Activated T-cell treated with anti-CD3 and anti-CD28 coated beads, Interleukin-2, amount 50 U/mL, for 4 hours (primary cell): Measurements from ENCODE around the gene RASAL2. TPM values are rescaled to one million over a fixed set of nuclear protein-coding genes. Genes with fewer than 3 reads are reported as not detected.
"Not testable (repeated sequence)": the region's sequence is repeated elsewhere in the genome, so short reads cannot be mapped to it uniquely, and the experiment has no call there.

Experiments
- ATAC-seq, 2 donors: fragments of 200-7000 bp; cut with Tn5 transposase; one replicate each; pipeline ENCODE4 v1.10.0; 2021
- DNase-seq: peaks from one replicate; pipeline ENCODE4 v3.0.0-alpha.2; 2020
- H3K27me3 Mint-ChIP-seq: one replicate; pipeline ENCODE4 v1.8.0; 2021; ENCODE audit warnings: low read depth, mixed read lengths
- H3K36me3 Mint-ChIP-seq: one replicate; pipeline ENCODE4 v1.8.0; 2022; ENCODE audit warnings: mixed read lengths; ENCODE audit not compliant: insufficient read depth
- H3K4me1 Mint-ChIP-seq: one replicate; pipeline ENCODE4 v1.8.0; 2021; ENCODE audit warnings: low read depth, mixed read lengths
- H3K4me3 Mint-ChIP-seq: one replicate; pipeline ENCODE4 v1.8.0; 2021; ENCODE audit warnings: mild to moderate bottlenecking, moderate library complexity, mixed read lengths
- H3K9me3 Mint-ChIP-seq: one replicate; pipeline ENCODE4 v1.8.0; 2021; ENCODE audit warnings: mixed read lengths
- total RNA-seq, 3 donors: library from RNA; stranded (reverse); gene quantifications; one replicate each; pipeline ENCODE4 v1.2.1, GENCODE V29; 2021

The RASAL2 gene
- total RNA-seq, 3 donors from 2014 or later = 0.03 to 0.15 (median 0.08) TPM

DNA sequence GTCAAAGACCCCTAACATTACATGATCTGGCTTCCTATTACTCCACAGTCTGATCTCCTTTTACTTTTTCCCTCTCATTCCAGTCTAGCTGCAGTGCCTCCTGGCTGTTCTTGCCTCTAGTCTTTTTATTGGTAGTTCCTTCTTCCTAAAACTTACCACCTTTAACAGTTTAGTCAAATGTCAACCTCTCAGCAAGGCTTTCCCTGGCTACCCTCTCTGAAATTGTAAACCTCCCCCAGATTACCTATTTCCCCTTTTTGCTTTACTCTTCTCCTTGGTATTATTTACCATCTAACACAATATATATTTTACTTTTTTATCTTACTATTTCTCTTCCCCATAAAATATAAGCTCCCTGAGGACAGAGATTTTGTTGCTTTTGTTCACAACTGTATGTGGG is 273.2 kb downstream of the RASAL2 start:
- Mint-ChIP-seq H3K4me3 (no peak overlapping the region), H3K36me3 (no peaks in the 10 kb centered on the region), H3K4me1 (no peaks in the 10 kb centered on the region), H3K27me3 (no peaks in the 10 kb centered on the region), H3K9me3 (no peaks in the 10 kb centered on the region)
- DNase-seq (no peak), ATAC-seq (no peak)

DNA sequence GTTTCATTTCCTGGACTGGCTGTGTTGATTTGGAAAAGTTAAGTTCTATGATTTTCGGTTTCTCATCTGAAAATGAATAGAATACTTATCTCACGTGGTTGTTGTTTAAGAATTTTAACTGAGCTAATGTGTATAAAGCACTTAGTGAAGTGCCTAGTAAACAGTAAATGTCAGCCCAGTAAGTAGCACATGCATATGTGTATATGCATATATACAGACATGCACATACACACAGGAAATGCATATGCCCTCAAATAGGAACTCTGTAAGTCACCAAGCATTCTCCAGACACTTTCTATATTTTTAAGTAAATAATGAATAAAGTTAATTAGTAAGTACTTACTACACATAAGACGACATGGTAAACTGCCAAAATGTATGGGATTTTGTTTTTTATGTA is 274.3 kb downstream of the RASAL2 start:
- Mint-ChIP-seq H3K27me3 (no peaks in the 10 kb centered on the region), H3K4me1 (no peaks in the 10 kb centered on the region), H3K9me3 (no peaks in the 10 kb centered on the region), H3K36me3 (no peaks in the 10 kb centered on the region), H3K4me3 (no peak overlapping the region)
- ATAC-seq = no peak
- DNase-seq = no peak

DNA sequence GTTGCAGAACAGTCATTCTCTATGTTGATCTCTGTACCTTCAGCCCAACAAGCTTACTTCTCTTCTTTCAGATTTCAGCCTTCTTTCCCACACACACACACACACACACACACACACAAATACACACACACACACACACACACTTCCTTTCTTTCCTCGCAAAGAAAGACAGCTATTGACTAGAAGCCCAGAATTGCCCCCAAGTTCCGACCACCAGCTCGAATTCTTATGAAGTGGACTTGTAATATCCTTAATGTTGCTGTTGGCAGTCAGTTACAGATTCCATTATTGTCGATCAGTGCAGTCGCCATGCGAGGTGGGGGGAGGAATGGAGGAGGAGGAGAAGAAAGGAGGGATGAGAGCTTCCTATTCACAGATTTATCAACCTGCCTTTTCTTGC is 277.3 kb downstream of the RASAL2 start:
- no peaks in the 10 kb centered on the region for H3K27me3 Mint-ChIP-seq
- no peak for ATAC-seq
- no peaks in the 10 kb centered on the region for H3K36me3 Mint-ChIP-seq
- no peaks in the 10 kb centered on the region for H3K9me3 Mint-ChIP-seq
- no peak for DNase-seq
- H3K4me1 Mint-ChIP-seq = no peaks in the 10 kb centered on the region
- no peak overlapping the region for H3K4me3 Mint-ChIP-seq

DNA sequence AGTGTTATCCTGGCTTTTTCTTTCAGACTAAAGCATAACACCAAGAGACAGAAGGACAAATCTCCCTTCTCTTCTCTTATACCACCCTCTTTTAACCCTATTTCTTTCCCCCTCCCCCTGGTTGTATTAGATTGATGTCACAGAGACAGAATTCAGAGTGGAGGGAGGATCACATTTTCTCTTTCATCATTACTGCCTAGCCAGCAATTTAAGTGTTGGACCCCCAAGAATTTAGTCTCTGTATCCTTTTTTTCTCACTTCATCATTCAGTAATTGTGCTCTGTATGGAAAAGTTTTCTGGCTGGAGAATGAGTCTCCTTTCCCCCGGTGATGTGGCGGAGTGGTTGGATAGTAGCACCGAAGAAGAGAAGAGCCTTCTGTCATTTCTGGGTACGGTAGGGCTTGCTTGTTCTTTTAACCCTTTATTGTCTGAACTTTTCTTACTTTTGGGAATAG is 278.1 kb downstream of the RASAL2 start:
- Mint-ChIP-seq H3K4me3 (no peak overlapping the region), H3K9me3 (no peaks in the 10 kb centered on the region), H3K4me1 (no peaks in the 10 kb centered on the region), H3K27me3 (no peaks in the 10 kb centered on the region), H3K36me3 (no peaks in the 10 kb centered on the region)
- ATAC-seq (no peak), DNase-seq (no peak)

DNA sequence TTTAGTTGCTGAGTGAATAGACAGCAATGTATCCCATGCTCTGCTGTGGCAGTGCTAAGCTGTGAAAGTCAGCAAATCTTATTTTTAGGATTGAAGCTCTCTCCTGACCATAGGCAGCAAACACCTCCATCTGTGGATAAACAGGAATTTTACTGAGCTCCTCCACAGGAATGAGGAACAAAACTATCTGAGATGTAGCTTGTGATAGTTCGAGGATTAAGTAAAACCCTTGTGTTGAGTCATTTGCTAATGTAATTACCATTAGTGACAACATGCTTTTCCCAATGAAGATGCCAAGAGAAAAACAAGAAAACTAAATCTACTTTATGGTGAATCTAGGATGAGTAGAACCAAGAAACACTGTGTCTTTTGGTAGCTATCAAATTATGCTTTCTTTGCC is 280.1 kb downstream of the RASAL2 start:
- DNase-seq (no peak), ATAC-seq (no peak)
- H3K4me1 Mint-ChIP-seq = no peaks in the 10 kb centered on the region
- no peaks in the 10 kb centered on the region for H3K9me3 Mint-ChIP-seq
- H3K27me3 Mint-ChIP-seq = no peaks in the 10 kb centered on the region
- no peaks in the 10 kb centered on the region for H3K36me3 Mint-ChIP-seq
- H3K4me3 Mint-ChIP-seq = no peak overlapping the region

DNA sequence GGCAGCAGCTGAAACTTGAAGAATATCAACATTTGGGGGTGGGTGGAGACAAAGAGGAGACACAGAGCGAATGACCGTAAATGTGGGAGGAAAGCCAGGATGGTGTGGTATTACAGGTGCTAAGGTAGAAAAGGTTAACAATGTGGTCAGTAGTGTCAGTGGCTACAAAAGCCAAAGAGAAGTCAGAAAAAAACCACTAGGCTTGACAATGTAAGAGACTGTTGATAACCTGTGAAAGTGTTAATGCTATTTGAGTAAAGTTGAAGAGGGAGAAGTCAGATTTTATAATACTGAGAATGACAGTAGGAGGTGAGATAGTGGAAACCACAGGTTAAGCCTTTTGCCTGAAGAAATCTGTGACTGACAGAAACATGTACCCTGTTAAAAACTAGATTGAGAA is 282.1 kb downstream of the RASAL2 start:
- H3K27me3 Mint-ChIP-seq = no peaks in the 10 kb centered on the region
- ATAC-seq = no peak
- no peaks in the 10 kb centered on the region for H3K9me3 Mint-ChIP-seq
- DNase-seq = no peak
- H3K4me1 Mint-ChIP-seq = no peaks in the 10 kb centered on the region
- H3K36me3 Mint-ChIP-seq = no peaks in the 10 kb centered on the region
- no peak overlapping the region for H3K4me3 Mint-ChIP-seq

DNA sequence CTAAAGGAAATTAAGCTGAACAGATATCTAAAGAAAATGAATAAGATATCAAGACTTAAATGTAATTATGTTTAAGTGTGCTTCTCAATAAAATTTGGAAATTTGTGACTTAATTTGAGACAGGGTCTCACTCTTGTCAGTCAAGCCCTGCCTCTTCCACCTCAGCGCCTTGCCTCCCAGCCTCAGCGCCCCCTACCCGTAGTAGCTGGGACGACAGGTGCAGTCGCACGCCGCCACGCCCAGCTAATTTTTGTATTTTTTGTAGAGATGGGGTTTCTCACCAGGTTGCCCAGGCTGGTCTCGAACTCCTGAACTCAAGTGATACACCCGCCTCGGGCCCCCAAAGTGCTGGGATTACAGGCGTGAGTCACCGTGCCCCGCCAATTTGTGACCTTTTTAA is 285.9 kb downstream of the RASAL2 start:
- ATAC-seq (no peak), DNase-seq (no peak)
- Mint-ChIP-seq H3K27me3 (no peaks in the 10 kb centered on the region), H3K4me1 (no peaks in the 10 kb centered on the region), H3K36me3 (no peaks in the 10 kb centered on the region), H3K4me3 (no peak overlapping the region), H3K9me3 (no peaks in the 10 kb centered on the region)

DNA sequence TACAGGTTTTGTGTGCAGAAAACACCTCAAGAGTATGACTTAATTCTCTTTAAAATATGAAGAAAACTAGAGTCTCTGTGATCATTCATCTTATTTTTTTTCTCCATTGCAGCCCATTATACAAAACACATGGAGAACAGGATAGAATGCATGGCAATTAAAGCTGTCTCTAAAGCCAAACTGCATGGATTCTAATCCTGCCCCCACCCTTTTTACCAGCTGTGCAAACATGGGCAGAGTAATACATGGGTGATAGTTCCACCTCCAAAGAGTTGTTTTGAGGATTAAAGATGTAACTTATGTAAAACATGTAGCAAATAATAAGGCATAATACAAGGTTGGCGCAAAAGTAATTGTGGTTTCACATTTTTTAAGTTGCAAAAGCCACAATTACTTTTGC is 288.5 kb downstream of the RASAL2 start:
- Mint-ChIP-seq H3K9me3 (no peaks in the 10 kb centered on the region), H3K36me3 (no peaks in the 10 kb centered on the region), H3K4me1 (no peaks in the 10 kb centered on the region), H3K4me3 (no peak overlapping the region), H3K27me3 (no peaks in the 10 kb centered on the region)
- DNase-seq = no peak
- no peak for ATAC-seq

DNA sequence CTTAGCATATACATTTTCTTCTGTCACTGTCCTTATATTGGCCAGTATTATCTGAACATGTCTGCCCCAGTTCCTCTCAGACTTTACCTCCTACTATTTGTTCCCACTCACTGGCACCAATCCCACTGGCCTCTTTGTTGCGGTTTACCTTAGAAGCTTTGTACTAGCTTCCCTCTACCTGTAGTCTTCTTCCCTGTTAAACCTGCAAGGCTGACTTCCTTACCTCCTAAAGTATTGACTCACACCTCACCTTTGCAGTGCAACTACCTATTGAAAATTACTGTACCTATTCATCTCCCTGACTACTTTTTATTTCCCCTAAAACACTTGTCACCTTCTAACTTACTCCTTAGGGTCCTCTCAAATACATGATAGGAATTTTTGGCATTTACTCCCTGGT is 291.8 kb downstream of the RASAL2 start:
- no peaks in the 10 kb centered on the region for H3K4me1 Mint-ChIP-seq
- ATAC-seq (no peak), DNase-seq (no peak)
- H3K4me3 Mint-ChIP-seq = no peak overlapping the region
- no peaks in the 10 kb centered on the region for H3K36me3 Mint-ChIP-seq
- H3K27me3 Mint-ChIP-seq = peaks cover 2% of the 10 kb centered on the region
- no peaks in the 10 kb centered on the region for H3K9me3 Mint-ChIP-seq

DNA sequence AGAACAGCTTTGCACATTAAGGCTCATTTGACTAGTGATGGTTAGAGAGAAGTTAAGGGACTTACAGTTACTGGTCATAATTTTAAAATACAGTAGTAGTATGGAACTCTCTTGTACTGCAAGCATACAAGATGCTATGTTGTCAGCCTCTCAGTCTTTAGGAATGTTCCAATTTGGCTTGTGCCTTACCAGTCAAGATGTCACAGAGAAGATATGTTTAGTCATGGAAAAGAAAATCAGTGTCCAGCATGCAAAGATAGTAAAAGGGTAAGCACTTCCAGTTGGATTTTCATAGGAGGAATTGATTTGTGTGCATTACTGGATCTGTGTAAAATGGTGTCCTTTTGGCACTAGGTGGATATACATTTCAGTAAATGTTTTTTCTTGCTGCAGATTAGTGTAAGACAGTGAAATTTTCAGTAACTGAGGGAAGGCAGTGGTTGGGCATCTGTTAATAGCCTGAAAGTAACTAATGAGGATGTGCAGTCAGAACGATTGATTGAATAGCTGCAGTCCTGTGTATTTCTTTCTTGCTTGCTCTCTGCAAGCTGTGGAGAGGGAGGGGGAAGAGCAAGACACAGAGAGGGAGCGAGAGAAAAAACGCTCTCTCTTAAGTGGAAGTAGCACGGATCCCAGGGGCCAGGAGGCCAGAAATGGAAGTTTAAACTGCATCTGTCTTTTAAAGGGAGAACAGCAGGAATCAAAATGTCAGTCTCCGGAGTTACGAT is 294.7 kb downstream of the RASAL2 start:
- Mint-ChIP-seq H3K9me3 (no peaks in the 10 kb centered on the region), H3K36me3 (no peaks in the 10 kb centered on the region), H3K27me3 (peaks cover 4% of the 10 kb centered on the region), H3K4me1 (no peaks in the 10 kb centered on the region), H3K4me3 (no peak overlapping the region)
- ATAC-seq (no peak), DNase-seq (no peak)

DNA sequence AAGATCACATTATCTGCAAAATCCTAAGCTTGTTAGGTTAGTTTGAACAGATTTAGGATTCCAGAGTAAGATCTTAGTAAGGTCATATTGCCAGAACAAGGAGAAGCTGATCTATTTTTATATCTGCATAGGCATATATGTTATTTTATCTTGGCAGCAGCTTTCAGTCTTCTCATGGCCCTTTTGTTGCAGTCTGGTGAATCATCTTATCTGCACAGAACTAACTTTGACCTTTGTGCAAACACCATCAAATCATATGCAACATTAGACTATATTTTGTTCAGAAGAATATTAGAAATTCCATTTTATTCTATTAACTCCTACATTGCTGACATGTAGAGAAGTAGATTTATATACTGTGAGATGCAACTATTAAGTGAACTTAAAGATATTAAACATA is 295.5 kb downstream of the RASAL2 start:
- Mint-ChIP-seq H3K9me3 (no peaks in the 10 kb centered on the region), H3K4me1 (no peaks in the 10 kb centered on the region), H3K36me3 (no peaks in the 10 kb centered on the region), H3K4me3 (no peak overlapping the region), H3K27me3 (peaks cover 4% of the 10 kb centered on the region)
- DNase-seq (no peak), ATAC-seq (no peak)

DNA sequence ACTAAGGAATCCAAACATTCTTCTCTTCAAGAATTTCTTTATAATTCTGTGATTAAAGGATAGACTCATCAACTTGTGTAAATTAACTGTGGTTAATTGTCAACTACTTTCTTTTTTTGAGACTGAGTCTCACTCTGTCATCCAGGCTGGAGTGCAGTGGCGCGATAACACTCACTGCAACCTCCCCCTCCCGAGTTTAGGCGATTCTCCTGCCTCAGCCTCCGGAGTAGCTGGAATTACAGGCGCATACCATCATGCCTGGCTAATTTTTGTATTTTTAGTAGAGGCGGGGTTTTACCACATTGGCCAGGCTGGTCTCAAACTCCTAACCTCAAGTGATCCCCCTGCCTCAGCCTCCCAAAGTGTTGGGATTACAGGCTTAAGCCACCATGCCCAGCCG is 296.4 kb downstream of the RASAL2 start:
- H3K9me3 Mint-ChIP-seq, DNase-seq, H3K4me1 Mint-ChIP-seq, H3K27me3 Mint-ChIP-seq, H3K4me3 Mint-ChIP-seq, H3K36me3 Mint-ChIP-seq, ATAC-seq: not testable (repeated sequence)

DNA sequence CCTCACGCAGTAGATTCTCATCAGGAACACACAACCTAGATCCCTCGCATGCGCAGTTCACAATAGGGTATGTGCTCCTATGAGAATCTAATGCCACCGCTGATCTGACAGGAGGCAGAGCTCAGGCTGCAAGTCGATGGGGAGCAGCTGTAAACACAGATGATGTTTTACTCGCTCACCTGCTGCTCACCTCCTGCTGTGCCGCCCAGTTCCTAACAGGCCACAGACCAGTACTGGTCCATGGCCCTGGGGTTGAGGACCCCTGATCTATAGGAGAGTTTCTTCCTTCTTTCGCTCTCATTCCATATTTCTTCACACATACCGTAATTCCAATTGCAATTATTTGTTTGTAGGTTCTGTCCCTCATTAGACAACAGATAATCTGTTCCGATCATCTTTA is 299.5 kb downstream of the RASAL2 start:
- H3K27me3 Mint-ChIP-seq = peaks cover 4% of the 10 kb centered on the region
- ATAC-seq = no peak
- peaks cover 3% of the 10 kb centered on the region for H3K9me3 Mint-ChIP-seq
- no peaks in the 10 kb centered on the region for H3K4me1 Mint-ChIP-seq
- no peak for DNase-seq
- H3K4me3 Mint-ChIP-seq = no peak overlapping the region
- H3K36me3 Mint-ChIP-seq = no peaks in the 10 kb centered on the region

DNA sequence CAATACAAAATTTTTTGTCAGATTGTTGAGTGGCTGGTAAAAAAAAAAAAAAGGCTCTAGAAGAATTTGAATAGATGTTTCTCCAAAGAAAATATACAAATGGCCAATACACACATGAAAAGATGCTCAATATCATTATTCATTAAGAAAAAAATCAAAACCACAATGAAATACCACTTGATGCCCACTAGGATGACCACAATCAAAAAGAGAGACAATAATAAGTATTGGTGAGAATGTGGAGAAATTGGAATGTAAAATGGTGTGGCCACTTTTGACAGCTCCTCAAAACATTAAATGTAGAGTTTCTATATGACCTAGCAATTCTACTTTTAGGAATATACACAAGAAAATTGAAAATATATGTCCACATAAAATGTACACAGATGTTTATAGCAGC is 302.9 kb downstream of the RASAL2 start:
- peaks cover 2% of the 10 kb centered on the region for H3K27me3 Mint-ChIP-seq
- no peak overlapping the region for H3K4me3 Mint-ChIP-seq
- H3K36me3 Mint-ChIP-seq = no peaks in the 10 kb centered on the region
- DNase-seq (no peak), ATAC-seq (no peak)
- H3K9me3 Mint-ChIP-seq = peaks cover 3% of the 10 kb centered on the region
- no peaks in the 10 kb centered on the region for H3K4me1 Mint-ChIP-seq

DNA sequence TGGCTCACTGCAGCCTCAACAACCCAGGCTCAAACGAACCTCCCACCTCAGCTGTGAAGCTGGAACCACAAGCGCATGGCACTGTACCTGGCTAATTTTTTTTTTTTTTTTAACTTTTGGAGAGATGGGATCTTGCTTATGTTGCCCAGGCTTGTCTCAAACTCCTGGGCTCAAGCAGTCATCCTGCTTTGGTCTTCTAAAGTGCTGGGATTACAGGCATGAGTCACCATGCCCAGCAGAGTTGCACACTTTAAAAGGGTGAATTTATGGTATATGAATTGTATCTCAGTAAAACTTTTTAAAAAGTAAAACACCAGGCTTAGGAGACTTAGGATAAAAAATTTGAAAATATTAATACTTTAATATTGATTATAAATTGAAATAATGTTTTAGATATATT is 303.8 kb downstream of the RASAL2 start:
- H3K9me3 Mint-ChIP-seq = peaks cover 3% of the 10 kb centered on the region
- H3K4me1 Mint-ChIP-seq = no peaks in the 10 kb centered on the region
- ATAC-seq (no peak), DNase-seq (no peak)
- peaks cover 2% of the 10 kb centered on the region for H3K27me3 Mint-ChIP-seq
- H3K4me3 Mint-ChIP-seq = no peak overlapping the region
- no peaks in the 10 kb centered on the region for H3K36me3 Mint-ChIP-seq
